Endothelial cell of umbilical vein (primary cell): ENCODE measurements around the gene OR2AG2.

ENCODE experiments used
- EZH2 ChIP-seq: IDR thresholded peaks from 2 replicates; pipeline ENCODE4 v1.6.1; 2012; ENCODE audit warnings: borderline replicate concordance, low read depth, mild to moderate bottlenecking, moderate library complexity, low read length, inconsistent platforms; ENCODE audit not compliant: severe bottlenecking
- GATA2 ChIP-seq: IDR thresholded peaks from 2 replicates; pipeline ENCODE4 v1.7.0; 2011; ENCODE audit warnings: low read depth, mild to moderate bottlenecking, moderate library complexity, mixed read lengths, low read length; ENCODE audit not compliant: insufficient read length, insufficient read depth
- JUN ChIP-seq: IDR thresholded peaks from 2 replicates; pipeline ENCODE4 v1.6.1; 2011; ENCODE audit warnings: borderline replicate concordance, low read depth; ENCODE audit not compliant: insufficient read length, insufficient read depth
- MYC ChIP-seq: IDR thresholded peaks from one replicate; pipeline ENCODE4 v1.6.1; 2011; ENCODE audit warnings: mild to moderate bottlenecking, low read depth, low read length
- POLR2A ChIP-seq: IDR thresholded peaks from 2 replicates; pipeline ENCODE4 v1.6.1; 2012; ENCODE audit warnings: low read depth, mild to moderate bottlenecking, control low read depth, low read length
- POLR2AphosphoS5 ChIP-seq: IDR thresholded peaks from 2 replicates; pipeline ENCODE4 v1.6.1; 2012; ENCODE audit warnings: low read depth, mild to moderate bottlenecking, control low read depth, low read length, moderate library complexity; ENCODE audit not compliant: insufficient read depth
- TF ChIP-seq, protein P1 (sequence below), 2 donors: IDR thresholded peaks; 1 replicate in 1 of 2; 2 replicates in 1 of 2; pipeline ENCODE4 v1.5.1; 2011; ENCODE audit warnings: low read length in 2 of 2, mild to moderate bottlenecking in 2 of 2, moderate library complexity in 2 of 2, control low read depth in 1 of 2, inconsistent platforms in 1 of 2, low read depth in 1 of 2; ENCODE audit not compliant: insufficient read depth in 1 of 2; ENCODE audit errors: extremely low read depth in 1 of 2

DNA sequence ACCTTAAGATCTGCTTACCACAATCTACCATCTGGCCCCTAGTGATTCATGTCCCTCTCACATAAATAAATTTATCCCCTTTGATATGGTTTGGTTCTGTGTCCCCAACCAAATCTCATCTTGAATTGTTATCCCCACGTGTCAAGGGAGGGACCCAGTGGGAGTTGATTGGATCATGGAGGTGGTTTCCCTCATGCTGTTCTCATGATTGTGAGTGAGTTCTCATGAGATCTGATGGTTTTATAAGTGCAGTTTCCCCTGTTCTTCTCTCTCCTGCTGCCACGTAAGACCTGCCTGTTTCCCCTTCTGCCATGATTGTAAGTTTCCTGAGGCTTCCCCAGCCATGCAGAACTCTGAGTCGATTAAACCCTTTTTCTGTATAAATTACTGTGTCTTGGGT lies 37.2 kb downstream of the OR2AG2 start:
- TF ChIP-seq POLR2AphosphoS5 (no peak), POLR2A (no peak), EZH2 (no peak), JUN (no peak), MYC (no peak), GATA2 (no peak)
- TF ChIP-seq, protein P1, sequence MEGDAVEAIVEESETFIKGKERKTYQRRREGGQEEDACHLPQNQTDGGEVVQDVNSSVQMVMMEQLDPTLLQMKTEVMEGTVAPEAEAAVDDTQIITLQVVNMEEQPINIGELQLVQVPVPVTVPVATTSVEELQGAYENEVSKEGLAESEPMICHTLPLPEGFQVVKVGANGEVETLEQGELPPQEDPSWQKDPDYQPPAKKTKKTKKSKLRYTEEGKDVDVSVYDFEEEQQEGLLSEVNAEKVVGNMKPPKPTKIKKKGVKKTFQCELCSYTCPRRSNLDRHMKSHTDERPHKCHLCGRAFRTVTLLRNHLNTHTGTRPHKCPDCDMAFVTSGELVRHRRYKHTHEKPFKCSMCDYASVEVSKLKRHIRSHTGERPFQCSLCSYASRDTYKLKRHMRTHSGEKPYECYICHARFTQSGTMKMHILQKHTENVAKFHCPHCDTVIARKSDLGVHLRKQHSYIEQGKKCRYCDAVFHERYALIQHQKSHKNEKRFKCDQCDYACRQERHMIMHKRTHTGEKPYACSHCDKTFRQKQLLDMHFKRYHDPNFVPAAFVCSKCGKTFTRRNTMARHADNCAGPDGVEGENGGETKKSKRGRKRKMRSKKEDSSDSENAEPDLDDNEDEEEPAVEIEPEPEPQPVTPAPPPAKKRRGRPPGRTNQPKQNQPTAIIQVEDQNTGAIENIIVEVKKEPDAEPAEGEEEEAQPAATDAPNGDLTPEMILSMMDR (IDR thresholded peaks at IDR 0.05; ENCODE audit: extremely low read depth in 1 of 2, insufficient read depth in 1 of 2, low read depth in 1 of 2, low read length in 2 of 2) = no peak
